Renal cortex interstitium (tissue), 11 donors: ENCODE results near the gene SPAAR. TPM values are rescaled to one million over a fixed set of nuclear protein-coding genes. Genes with fewer than 3 reads are reported as not detected.
"Not testable (repeated sequence)": the region's sequence is repeated elsewhere in the genome, so short reads cannot be mapped to it uniquely, and the experiment has no call there.

Experiments
- DNase-seq, 11 donors: peaks; one replicate each; pipeline ENCODE4 v3.0.0-alpha.2; 2013; ENCODE audit warnings: low read depth in 9 of 11, low spot score in 4 of 11; ENCODE audit errors: extremely low read depth in 1 of 11
- polyA plus RNA-seq, 3 donors: library from polyadenylated mRNA; unstranded; fragments of 120-200 nt; gene quantifications; one replicate each; pipeline ENCODE4 v1.2.1, GENCODE V29; 2013; ENCODE audit not compliant: insufficient read length in 3 of 3

Gene SPAAR
- polyA plus RNA-seq, 3 donors = 1.3 to 1.5 (median 1.3) TPM

DNA sequence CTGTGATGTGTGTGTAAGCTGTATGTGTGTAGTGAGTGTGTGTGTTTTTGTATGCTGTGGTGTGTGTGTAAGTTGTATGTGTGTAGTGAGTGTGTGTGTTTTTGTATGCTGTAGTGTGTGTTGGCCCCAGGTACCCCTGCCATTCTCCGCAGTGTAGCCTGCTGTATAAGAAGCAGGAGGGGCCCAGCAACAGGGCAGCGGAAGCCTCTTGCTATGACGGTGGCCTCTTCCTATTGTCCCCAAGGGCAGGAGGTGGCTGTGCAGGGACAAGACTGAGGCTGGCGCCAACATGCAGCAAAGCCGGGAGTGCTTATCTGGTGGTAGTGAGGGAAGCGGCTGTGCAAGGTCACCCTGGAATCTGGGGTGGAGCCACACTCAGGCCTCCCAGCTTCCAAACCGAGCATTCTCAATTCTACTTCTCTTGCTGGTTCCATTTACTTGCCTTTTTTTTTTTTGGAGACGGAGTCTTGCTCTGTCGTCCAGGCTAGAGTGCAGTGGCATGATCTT is 5.1 kb downstream of the SPAAR start:
- no peak for DNase-seq

DNA sequence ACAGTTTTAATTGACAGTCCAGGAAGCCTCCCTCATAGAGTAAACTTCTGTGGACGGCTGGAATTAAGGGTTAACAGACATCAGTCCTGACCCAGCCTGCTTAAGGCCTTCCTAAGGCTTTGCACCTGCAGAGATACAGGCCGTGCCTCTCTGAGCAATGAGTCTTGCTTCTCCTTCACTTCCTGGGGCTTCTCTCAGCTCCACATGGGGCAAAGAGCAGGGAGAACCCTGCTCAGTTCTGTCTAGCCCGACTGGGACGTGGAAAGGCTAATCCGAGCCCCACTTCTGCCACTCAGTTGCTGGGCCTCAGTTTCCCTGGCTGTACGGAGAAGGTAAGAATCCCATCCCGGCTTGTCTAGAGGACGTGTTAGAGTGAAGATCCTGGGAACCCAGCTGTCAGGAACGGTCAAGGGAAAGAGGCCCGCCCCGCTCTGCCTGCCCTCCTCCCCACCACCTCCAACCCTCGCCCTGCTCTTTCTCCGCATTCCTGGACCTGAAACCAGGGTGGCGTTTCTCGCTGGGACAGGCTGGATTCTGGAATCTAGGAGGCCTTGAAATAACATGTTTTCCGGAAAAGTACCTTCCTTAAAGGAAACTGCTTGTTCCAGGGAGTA is 6.5 kb downstream of the SPAAR start:
- DNase-seq = no peak

DNA sequence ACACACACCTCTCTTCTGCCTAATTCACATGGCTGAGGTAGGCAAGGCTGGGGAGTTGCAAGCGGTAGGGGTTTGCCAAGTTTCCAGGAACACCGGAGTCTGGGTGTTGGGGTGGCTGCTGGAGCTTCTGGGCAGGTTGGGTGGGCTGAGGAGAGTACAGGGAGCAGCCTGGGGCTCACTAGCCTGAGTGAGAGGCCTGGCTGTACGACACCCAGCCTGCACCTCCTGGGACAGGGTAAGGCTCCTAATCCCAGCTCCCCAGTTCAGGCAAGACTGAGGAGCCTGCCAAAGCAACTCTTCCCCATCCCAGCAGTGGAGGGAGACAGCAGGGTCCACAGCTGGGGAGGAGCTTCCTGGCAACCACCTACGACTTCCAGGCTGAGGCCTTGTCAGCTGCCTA is 8.0 kb downstream of the SPAAR start:
- no peak for DNase-seq

DNA sequence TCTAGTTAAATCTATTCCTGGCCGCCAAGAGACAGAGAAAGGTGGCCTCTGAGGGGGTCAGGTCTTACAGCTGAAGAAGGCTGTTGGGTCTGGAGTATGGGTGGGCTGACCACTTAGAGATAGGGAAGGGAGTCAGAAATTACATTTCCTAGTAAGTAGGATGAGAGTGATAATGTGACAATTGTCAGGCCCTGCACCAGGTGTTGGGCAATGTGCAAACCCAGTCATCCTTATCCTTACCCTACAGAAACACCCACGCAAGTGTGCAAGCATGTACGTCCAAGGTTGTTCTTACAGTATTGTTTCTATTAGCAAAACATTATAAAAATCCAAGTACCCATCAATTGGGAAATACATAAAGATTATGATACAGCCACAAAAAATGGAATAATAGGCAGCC is 9.5 kb downstream of the SPAAR start:
- DNase-seq = no peak

DNA sequence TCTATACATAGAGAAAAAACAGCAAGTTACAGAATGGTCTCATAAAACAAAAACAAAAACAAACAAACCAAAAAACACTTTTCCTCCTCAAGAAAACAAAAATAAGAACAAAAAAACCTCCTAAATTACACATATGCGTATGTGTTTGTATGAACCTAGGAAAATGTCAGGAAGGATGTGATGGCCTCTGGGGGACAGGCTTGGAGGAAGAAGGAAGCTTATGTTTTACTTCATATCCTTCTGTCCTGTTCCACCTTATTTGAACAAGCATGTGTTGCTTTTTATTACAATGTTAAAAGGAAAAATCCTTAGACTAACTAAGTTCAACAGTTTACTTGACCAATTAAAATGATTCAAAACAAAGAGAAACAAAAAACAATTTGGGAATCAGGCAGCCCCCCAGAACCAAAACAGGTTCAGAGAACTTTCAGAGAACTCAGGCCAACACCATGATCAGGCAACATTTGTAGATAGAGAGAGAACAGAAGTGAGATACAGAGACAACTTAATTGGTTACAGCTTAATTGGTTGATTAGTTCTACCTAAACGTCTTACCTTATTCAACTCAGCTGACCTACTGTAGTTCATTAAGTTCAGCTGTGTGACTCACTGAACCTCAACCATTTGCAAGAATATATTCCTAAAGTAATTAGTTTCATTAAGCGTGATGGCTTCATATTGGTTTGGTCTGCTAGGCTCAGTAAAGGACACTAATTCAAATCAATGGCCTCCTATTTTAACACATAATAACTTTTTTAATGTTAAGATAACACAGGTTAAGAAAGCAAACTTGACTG is 10.1 kb downstream of the SPAAR start:
- DNase-seq = no peak

DNA sequence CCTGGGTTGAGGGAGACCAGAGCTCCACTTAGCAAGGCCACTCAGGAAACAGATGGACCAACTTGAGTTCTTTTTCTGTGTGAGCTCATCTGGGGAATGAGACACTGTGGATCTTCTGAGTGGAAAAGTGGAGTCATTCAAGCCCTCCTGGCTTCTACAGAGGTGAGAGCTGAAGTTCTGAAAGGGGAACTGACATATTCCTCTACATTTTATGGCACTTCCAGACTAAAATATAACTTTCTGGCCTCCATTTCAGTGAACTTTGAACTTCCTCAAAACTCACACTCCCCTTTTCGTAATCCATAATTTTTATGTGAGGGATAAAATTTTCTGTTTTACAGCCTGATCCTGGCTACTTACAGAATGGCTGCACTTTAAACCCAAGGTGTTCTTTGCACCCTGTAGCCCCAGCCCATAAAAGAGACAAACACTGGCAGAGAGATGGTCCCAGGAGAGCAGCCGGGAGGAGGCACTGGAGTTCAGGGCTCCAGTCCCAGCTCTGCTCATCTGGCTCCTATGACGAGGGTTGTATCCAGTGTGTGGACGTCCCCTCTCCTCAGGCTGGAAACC is 10.8 kb downstream of the SPAAR start:
- DNase-seq = no peak

DNA sequence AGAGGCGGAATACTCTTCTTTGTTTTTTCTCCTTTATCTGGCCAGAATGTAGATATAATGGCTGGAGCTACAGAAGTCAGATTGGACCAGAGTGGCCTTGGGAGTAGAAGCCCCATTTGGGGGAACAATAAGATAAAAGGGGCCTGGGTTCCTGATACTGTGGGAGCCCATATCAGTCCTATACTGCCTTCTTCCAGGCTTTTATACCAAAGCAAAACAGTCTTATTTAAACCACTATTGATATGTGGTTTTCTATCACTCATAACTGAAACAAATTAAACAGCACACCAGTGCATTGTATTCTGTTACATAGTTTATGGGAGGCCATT is 14.3 kb downstream of the SPAAR start:
- DNase-seq = no peak

DNA sequence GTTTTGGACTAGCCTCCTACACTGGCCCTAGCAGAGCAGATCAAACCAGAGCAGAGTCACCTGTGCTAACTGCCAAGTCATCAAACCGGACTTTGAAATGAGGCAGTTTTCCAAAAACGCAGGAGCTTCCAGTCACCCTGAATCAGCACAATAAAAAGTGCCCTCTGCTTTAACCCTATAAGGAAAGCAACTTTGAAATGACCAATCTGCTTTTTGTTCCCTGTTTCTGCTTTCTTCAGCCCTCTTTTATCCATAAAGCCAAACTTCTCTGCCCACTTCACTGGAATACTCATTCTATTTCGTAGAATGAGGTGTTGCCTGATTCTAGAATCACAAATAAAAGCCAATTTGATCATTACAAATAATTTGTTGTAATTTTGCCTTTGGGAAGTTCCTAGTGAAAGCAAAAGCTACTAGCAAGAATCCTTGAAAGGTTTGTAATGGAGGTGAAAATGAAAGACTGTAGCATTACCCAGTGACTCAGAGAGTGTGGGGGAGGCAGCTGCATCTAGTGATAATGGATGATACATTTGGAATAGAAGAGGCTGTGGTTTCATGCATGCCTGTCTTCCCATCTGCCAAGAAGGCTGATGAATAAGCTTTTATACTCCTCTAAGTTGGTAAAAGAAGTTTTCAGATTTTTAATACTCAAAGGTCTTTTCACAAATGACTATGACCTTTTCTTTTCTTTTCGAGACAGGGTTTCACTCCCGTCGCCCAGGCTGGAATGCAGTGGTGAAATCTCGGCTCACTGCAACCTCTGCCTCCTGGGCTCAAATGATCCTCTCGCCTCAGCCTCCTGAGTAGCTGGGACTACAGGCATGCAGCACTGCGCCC is 14.9 kb downstream of the SPAAR start:
- DNase-seq = no peak

DNA sequence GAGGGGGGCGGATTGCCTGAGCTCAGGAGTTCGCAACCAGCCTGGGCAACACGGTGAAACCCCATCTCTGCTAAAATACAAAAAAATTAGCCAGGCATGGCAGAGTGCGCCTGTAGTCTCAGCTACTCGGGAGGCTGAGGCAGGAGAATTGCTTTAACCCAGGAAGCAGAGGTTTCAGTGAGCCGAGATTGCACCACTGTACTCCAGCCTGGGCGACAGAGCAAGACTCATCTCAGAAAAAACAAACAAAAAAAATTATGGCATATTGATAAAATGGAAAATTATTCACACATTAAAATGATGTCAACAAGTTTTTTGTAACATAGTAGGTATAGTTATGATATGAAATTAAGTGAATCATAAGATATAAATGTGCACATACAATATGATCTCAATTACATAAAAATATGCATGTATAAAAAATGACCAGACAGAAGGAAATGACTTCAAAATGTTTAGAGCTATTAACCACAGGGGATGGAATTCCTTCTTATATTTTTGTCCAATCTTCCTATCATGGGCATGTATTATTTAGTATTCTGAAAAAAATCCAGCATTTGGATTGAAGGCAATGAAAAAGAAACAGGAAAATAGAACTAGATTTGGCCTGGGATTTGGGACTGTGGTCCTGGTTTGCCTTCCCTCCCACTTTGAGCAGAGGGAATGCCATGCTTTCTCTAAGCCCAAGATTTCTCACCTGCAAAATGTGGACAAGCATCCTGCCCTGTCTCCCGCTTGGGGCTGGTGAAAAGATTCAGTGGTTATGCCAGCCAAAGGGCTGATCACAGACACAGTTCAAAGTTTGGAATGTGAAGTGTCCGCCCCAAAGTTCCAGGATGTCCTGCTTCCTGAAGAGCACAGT is 19.5 kb downstream of the SPAAR start:
- no peak for DNase-seq

DNA sequence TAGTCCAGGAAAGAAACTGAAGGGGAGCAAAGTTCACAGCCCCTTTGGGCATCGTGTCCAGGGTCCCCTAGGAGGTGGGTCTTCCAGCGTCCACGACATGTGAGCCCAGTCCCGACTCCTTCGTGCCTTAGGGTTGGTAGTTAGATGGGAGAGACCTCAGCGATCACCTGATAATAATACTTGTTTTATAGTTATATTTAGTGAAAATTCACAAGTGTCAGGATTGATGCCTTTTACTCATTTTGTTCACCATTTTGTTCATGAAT is 20.1 kb downstream of the SPAAR start:
- no peak for DNase-seq

DNA sequence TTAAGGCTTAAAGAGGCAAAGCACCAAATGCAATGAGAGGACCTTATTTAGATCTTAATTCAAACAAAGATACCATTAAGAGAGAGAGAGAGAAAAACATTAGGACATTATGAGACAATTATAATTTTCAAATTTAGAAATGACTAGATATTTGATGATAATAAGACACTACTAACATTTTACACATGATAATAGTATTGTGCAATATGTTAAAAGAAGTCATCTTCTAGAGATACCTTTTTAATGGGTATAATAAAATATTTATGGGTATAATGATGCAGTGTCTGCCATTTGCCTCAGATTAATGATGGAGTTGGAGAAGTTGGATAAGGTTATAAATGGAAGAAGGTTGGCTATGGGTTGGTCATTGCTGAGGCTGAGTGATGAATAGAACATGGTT is 21.2 kb downstream of the SPAAR start:
- DNase-seq = no peak

DNA sequence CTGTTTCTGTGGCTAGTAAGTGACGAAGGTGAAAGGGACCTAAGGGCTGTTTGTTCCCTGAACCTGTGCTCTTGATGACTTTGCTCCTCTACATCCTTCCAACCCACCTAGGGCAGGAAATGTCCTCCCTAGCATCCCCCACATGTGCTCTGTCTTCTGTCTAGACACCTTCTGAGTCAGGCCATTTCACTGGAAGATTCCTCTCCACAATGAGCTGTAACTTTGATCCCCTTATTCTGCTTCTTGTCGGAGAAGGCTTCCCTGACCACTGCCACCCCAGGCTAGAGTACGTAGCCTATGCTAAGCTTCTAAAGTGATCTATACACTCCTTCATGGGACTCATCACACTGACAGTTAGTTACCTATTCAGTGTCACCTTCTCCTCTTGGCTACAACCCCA is 21.7 kb downstream of the SPAAR start:
- no peak for DNase-seq

DNA sequence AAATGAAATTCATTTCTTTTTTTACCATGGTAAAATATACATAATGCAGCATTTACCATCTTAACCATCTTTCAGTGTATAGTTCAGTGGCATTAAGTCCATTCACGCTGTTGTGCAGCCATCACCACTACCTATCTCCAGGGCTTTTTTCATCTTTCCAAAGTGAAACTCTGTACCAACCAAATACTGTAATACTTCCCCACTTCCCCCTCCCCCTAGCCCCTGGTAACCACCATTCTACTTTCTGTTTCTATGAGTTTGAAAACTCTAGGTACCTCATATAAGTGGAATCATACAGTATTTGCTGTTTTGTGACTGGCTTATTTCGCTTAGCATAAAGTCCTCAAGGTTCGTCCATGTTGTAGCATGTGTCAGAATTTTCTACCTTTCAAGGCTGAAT is 23.4 kb downstream of the SPAAR start:
- DNase-seq = no peak

DNA sequence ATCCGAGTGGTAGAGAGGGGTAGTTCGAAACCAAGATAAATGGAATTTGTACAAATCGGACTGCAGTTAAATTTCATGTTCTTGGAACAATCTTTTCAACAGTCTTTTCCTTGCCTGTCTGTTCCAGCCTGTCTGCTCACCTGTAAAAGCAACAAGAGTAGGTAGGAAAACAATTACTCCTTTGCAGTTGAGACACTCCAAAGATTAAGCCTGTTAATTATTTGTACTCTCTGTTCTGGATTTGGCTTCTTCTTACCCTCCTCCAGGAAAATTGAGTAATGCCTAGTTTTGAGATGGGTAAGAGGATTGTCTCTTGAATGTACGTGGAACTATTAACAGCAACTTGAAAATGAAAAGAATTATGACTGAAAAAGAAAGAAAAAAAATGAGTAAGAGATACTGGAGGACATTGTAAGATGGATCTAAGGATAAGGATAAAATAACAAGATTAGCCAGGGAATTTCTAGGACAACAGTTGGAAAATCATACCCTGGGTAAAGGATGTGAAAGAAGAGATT is 24.3 kb downstream of the SPAAR start:
- no peak for DNase-seq

DNA sequence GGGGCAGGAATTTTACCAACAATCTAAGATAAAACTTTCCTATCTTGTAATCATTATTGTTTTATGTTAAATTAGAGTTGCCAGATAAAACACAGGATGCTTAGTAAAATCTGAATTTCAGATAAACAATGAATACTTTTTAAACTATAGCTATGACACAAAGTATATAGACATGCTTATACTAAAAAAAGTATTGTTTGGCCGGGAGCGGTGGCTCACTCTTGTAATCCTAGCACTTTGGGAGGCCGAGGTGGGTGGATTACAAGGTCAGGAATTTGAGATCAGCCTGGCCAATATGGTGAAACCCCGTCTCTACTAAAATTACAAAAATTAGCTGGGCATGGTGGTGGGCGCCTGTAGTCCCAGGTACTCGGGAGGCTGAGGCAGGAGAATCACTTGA is 24.8 kb downstream of the SPAAR start:
- DNase-seq = not testable (repeated sequence)

DNA sequence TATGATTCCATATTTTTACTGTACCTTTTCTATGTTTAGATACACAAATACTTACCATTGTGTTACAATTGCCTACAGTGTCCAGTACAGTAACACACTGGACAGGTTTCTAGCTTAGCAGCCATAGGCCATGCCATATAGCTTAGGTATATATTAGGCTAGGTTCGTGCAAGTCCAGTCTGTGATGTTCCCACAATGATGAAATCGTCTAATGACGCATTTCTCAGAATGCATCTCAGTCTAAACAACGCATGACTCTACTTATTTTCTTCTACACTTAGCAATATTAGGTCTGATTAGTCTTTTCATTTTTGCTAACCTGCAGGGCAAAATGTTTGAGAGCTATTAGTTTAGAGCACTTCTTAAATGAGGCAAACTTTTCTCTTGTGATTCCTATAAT is 26.0 kb downstream of the SPAAR start:
- no peak for DNase-seq

DNA sequence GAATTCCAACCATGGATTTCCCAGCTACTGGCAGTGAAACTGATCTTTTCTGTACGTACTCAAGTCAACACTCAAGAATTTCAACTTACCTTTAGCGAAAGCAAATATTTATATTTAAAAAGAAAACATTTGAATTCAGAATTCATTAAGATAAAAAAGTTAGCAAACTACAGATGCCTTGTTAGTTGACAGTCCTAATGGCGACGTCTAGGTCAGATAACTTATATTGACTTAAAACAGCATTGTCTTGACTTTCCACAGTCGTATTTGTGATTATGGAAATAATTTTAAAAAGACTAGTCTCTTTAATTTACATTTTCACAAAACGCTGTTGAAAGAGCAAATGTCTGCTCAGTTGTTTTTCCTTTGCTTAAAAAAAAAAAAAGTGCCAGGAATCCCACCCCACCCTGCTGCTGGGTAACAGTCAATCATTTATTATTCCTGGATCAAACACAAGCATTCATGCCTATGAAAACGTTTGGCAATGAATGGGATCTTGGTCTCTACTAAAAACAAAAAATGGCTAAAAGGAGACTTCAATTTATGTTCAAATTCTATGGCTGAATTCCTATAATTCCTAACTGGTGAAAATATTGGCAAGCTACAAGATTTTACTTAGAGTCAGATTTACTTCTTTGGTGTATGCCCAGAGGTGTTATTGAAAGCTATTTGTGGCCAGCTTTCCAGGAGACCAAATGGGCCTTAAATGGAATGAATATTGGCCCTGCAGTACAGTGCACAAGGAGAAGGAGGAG is 26.6 kb downstream of the SPAAR start:
- DNase-seq = no peak

DNA sequence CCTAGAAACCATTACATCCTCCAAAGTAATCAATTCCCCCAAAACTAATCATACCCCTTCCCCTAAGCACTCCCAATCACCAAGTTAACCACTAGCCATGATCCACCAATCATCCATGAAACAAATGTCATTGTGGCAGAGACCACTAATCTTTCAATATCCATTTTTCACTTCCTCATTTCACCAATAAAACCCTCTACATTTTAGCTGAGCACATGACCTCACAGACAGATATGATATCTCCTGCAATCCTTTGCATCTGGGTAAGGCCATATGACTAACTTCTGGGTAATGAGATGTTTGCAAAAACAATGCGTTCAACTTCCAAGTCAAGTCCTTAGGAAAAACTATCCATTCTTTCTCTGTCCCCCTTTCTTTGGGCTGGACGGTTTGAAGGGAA is 27.9 kb downstream of the SPAAR start:
- DNase-seq = no peak
